Measurements from ENCODE around the gene NFU1. TPM values are rescaled to one million over a fixed set of nuclear protein-coding genes. Genes with fewer than 3 reads are reported as not detected.

The NFU1 gene
- total RNA-seq, 4 donors from 2014 or later: 32.0 to 48.1 (median 40.9) TPM

- Histone ChIP-seq H3K4me1 (peaks cover 0 to 18% (median 0%) of the 10 kb centered on the region in 4 donors), H3K27ac (no peak overlapping the region), H3K4me3 (no peak overlapping the region), H3K27me3 (no peaks in the 10 kb centered on the region), H3K9me3 (no peaks in the 10 kb centered on the region), H3K36me3 (peaks cover 0 to 31% (median 0%) of the 10 kb centered on the region in 3 donors)
- no peak for TF ChIP-seq EP300 (IDR thresholded peaks at IDR 0.05)
- no peak for TF ChIP-seq CTCF (IDR thresholded peaks at IDR 0.05)
- TF ChIP-seq POLR2A (IDR thresholded peaks at IDR 0.05): no peak
- DNase-seq (ENCODE audit: low spot score in 2 of 2): no peak
- WGBS, 2 donors: 84% methylated on average over 3 of the region's 3 CpGs
These were observed 32.1 kb upstream of the NFU1 start for GRCh38 chr2:69469375-69469774.

DNA sequence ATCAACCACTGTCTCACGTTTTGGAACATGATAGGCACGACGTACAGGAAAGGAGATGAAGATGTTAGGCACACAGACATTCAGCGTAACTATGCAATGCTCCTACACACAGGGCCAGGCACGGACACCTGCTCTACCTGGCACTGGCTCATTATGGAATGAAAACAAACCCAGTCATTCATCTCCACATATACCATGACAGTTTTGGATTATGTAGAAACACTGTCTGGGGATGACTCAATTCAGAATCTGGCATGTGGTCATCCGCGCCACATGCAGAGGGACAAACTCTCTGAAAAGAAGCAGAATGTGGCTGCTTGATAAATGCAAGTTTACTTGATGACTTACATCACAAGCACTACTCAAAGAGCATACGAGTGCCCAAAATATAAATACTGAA lies 29.5 kb upstream of the NFU1 start:
- no peak for TF ChIP-seq EP300 (IDR thresholded peaks at IDR 0.05)
- TF ChIP-seq POLR2A (IDR thresholded peaks at IDR 0.05): no peak
- TF ChIP-seq CTCF (IDR thresholded peaks at IDR 0.05): no peak
- no peaks in the 10 kb centered on the region for H3K27me3 ChIP-seq
- H3K36me3 ChIP-seq: peaks cover 0 to 25% (median 0%) of the 10 kb centered on the region in 3 donors
- peaks cover 0 to 18% (median 0%) of the 10 kb centered on the region in 4 donors for H3K4me1 ChIP-seq
- H3K27ac ChIP-seq: no peak overlapping the region
- WGBS, 2 donors: 94 to 97% methylated on average over 8 of the region's 8 CpGs
- no peaks in the 10 kb centered on the region for H3K9me3 ChIP-seq
- no peak for DNase-seq (ENCODE audit: low spot score in 2 of 2)
- H3K4me3 ChIP-seq: no peak overlapping the region

DNA sequence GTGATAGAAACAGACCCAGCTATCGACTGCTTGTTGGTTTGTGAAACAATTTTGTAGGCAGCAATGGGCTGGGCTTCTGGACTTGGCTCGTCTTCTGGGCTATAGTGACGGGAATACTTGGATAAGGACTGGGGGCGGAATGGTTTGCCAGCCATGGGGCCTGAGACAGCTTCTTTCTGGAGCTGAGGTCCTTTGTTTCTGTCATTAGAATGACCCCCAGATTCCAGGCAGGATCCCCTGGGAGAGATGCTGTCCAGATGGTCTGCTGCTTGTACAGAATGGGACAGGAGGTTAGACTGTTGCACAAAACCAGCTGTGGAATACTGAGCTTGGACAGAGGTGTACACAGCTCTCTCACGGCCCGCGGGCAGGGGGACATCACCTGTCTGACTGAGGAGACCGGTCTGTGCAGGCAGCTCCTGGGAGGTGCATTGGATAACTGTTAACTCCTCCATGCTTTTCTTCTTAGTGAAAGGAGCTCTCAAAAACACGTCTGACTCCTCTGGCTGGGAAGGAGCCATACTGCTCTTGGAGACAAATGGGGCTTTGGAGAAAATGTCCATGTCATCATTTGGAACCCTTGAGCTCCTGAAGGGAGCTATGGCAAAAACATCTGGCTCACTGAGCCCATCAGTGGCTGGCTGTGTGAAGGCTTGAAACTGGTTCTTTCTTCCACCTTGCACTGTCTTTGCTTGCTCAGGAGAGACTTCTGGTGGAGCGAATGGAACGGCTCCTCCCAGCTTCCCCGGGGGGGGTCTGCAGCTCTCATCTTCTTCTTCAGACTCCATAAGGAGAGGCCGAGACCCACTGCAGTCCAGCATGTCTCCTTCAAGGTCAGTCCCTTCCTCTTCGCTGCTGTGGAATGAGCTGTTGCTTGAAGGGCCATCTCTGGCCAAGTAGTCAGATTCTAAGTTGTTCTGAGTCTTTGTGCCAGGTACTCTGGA lies 28.6 kb upstream of the NFU1 start:
- peaks cover 0 to 18% (median 0%) of the 10 kb centered on the region in 4 donors for H3K4me1 ChIP-seq
- H3K4me3 ChIP-seq: no peak overlapping the region
- H3K9me3 ChIP-seq: no peaks in the 10 kb centered on the region
- no peak overlapping the region for H3K27ac ChIP-seq
- H3K36me3 ChIP-seq: peaks cover 0 to 25% (median 0%) of the 10 kb centered on the region in 3 donors
- WGBS, 2 donors: 88% methylated on average over 14 of the region's 14 CpGs
- DNase-seq (ENCODE audit: low spot score in 2 of 2): peak; percentile 25 to 37
- TF ChIP-seq EP300 (IDR thresholded peaks at IDR 0.05) (peak in 1 of 2 donors; percentile 48), CTCF (IDR thresholded peaks at IDR 0.05) (no peak), POLR2A (IDR thresholded peaks at IDR 0.05) (no peak)
- H3K27me3 ChIP-seq: no peaks in the 10 kb centered on the region

- DNase-seq (ENCODE audit: low spot score in 2 of 2): peak in 1 of 2 donors; percentile 16
- Histone ChIP-seq H3K9me3 (no peaks in the 10 kb centered on the region), H3K4me3 (no peak overlapping the region), H3K4me1 (peaks cover 0 to 18% (median 0%) of the 10 kb centered on the region in 4 donors), H3K27ac (no peak overlapping the region), H3K36me3 (peaks cover 0 to 27% (median 0%) of the 10 kb centered on the region in 3 donors), H3K27me3 (no peaks in the 10 kb centered on the region)
- TF ChIP-seq EP300 (IDR thresholded peaks at IDR 0.05): peak in 1 of 2 donors; percentile 32
- no peak for TF ChIP-seq CTCF (IDR thresholded peaks at IDR 0.05)
- 72 to 81% methylated on average over 3 of the region's 3 CpGs for WGBS, 2 donors
These were observed 27.3 kb upstream of the NFU1 start for GRCh38 chr2:69464575-69464974.

DNA sequence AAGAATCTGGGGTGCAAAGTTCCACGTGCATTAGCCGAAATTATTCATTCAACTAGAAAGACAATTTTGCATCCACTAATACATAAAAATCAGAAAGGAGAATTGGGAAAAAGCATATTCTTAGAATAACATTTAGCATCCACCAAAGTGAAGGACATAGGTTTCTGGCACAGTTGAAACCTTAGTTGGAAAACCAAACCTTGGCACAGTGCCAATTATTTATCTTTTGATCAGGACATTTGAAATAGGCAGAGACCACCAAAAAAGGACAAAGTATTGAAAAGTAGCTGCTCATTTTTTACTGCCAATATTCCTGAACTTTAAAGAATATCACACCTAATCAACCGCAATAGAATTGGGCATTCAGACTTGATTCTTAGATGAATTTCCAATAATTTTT lies 25.5 kb upstream of the NFU1 start:
- H3K4me3 ChIP-seq: no peak overlapping the region
- no peak for DNase-seq (ENCODE audit: low spot score in 2 of 2)
- TF ChIP-seq POLR2A (IDR thresholded peaks at IDR 0.05): no peak
- TF ChIP-seq EP300 (IDR thresholded peaks at IDR 0.05): no peak
- no peak for TF ChIP-seq CTCF (IDR thresholded peaks at IDR 0.05)
- peaks cover 0 to 6% (median 0%) of the 10 kb centered on the region in 4 donors for H3K4me1 ChIP-seq
- no peaks in the 10 kb centered on the region for H3K9me3 ChIP-seq
- peaks cover 0 to 31% (median 0%) of the 10 kb centered on the region in 3 donors for H3K36me3 ChIP-seq
- WGBS, 2 donors: 96 to 100% methylated on average over 3 of the region's 3 CpGs
- H3K27ac ChIP-seq: no peak overlapping the region
- no peaks in the 10 kb centered on the region for H3K27me3 ChIP-seq
